HG02759 (cell line): Measurements from ENCODE around the gene SEMA3G.

ENCODE experiments used
- ATAC-seq: cut with Tn5 transposase; IDR thresholded peaks from one replicate; pipeline ENCODE4 v1.9.1; 2021; ENCODE audit warnings: mild to moderate bottlenecking, moderate library complexity; ENCODE audit not compliant: unreplicated experiment

The SEMA3G gene

GRCh38 chr3:52423173-52423572, 21.7 kb downstream of the SEMA3G start:
- ATAC-seq, result no peak

DNA sequence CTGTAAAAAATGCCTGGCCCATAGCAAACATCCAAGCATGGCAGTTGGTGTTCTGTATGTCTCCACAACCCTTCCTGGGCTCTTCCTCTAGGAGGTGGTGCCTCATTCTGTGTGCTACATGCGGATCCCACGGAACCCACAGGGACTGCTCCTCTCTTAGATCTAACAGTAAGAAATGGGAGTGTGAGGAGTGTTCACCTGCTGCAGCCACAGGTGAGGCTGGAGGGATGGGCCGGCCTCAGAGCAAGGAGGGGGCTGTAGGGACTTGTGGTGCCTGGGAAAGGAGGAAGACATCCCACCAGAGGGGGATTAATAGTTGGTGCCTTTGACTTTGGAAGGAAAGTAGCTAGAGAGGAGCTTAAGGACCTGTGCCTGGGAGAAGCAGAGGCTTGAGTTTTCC, 22.2 kb downstream of the SEMA3G start:
- no peak for ATAC-seq

DNA sequence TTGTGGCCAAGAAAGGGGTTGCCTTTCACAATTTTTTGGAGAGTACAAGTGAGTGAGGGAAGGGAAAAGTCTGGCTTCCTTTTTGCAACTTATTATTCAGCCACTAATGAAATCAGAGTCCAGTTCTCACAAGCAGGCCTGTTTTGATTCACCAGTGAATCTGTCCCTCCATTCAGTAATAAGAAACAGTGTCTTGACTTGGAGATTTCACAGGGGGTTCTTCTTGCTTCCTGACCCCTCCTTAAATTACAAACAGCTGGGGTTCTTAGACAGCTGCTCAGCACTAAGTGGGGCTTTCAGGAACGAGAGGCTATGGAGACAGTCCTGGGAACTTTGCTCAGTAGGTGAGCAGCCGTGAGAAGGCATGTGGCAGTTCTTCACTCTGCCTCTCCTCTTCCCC, 24.5 kb downstream of the SEMA3G start:
- no peak for ATAC-seq

DNA sequence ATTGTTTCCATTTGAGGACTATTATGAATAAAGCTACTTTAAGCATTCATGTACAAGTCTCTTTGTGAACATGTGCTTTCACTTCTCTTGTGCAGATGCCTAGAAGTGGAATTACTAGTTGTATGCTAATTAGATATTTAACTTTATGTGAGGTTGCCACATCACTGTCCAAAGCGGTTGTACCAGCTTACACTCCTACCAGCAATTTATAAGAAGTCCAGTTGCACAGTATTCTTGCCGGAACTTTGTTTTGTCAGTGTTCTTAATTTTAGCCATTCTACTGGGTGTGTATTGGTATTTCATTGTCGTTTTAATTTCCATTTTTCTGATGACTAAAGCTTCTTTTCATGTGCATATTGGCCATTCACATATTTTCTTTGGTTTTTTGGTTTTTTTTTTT, 29.1 kb downstream of the SEMA3G start:
- ATAC-seq, result no peak

- no peak for ATAC-seq
These were observed 36.4 kb downstream of the SEMA3G start for GRCh38 chr3:52408466-52408865.

GRCh38 chr3:52407779-52408178, 37.1 kb downstream of the SEMA3G start:
- no peak for ATAC-seq

DNA sequence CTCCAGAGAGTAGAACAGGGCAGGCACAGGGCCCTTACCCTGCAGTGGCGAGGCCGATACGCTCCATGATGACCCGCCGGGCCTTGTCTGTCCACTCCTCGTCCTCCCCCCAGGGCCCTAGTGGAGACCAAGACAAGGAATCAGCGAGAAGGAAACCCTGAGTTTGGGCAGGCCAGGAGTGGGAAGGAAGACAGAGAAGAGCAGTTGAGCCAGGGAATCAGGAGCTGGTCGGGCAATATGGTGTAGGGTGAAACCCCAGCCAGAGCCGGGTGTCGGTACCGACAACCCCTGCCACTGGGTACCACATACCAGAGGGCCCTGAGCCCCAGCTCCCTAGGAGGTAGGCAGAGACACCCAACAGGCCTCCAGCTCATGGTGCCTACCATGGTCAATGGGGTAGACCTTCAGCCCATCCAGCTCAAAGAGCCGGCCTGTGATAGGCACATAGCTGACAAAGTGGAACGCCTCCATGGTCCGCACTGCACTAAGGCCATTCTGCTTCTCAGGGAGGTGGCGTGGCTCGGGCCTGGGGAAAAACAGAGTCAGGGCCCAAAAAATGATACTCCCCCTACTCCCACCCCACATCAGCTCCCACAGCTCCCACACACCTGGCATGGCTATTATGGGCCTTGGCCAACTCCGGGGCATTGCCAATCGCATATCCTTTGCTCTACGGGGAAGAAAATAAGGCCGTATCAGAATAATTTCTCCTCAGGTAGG, 38.0 kb downstream of the SEMA3G start:
- no peak for ATAC-seq

- no peak for ATAC-seq
These were observed 38.7 kb downstream of the SEMA3G start for GRCh38 chr3:52406231-52406661.

GRCh38 chr3:52405601-52406110, 39.2 kb downstream of the SEMA3G start:
- ATAC-seq, result no peak

- ATAC-seq, result no peak
These were observed 39.8 kb downstream of the SEMA3G start for GRCh38 chr3:52405066-52405465.

DNA sequence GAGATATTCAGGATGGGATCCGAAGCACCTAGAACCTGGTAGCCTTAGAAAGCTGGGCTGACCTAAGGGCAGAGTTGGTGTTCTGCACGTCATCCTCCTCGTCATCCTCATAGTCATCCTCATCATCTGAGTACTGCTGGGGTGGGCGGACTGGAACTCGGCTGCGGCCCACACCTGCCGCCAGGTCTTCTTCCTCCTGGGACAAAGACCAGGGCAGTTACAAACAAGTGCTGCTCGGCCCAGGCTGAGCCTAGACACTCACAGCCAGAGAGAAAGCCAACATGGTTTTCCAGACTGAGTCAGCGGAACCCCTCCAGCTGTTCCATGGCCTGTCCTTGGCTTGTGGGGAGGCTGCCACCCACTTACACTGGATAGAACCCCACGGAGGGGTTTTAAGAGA, 40.5 kb downstream of the SEMA3G start:
- ATAC-seq, result no peak

- no peak for ATAC-seq
These were observed 40.9 kb downstream of the SEMA3G start for GRCh38 chr3:52403955-52404354.

GRCh38 chr3:52403271-52403841, 41.5 kb downstream of the SEMA3G start:
- ATAC-seq, result no peak

GRCh38 chr3:52402706-52403270, 42.1 kb downstream of the SEMA3G start:
- no peak for ATAC-seq

DNA sequence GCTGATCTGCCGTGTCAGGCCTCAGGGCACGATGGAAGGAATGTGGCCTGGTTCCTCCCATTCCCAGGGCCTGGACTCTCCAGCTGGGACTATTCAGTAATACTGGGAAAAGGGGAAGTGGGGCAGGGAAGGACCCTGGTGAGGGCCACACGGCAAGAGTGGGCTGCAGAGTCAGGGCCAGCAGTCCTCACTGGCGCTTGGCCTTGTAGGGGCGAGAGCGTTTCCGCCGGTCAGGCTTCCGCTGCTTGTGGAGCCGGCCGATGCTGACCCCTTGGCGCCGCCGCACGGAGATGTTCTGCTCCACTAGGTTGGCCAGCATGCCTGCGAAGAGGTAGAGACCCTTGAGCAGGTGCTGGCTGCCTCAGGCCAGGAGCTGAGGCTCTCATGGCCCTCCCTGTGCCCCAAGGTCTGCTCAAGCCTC, 42.8 kb downstream of the SEMA3G start:
- ATAC-seq, result no peak

- ATAC-seq, result no peak
These were observed 43.4 kb downstream of the SEMA3G start for GRCh38 chr3:52401551-52401950.

GRCh38 chr3:52401021-52401420, 43.9 kb downstream of the SEMA3G start:
- no peak for ATAC-seq

DNA sequence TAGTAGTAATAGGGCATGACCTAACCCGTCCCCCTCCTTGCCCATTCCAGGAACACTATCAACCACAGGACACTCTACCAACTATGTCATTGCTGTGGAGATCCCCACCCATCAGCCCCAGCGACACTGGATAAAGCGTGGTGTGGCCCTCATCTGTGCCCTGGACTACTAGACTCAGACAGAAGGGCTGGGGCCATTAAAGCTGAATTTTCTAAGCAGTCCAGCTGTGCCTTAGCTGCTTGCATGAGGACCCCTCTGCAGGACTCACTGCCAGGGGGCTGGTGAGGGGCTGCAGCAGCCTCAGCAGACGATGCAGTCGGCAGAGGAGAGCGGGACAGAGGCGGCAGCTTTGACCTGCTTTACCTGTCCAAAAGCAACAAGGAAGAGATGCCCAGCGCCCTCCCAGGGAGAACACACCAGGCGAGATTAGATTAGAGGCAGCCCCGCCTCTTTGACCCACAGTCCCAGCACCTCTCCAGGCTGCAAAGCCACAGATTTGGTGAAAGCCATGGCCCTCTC, 44.6 kb downstream of the SEMA3G start:
- ATAC-seq, result no peak

DNA sequence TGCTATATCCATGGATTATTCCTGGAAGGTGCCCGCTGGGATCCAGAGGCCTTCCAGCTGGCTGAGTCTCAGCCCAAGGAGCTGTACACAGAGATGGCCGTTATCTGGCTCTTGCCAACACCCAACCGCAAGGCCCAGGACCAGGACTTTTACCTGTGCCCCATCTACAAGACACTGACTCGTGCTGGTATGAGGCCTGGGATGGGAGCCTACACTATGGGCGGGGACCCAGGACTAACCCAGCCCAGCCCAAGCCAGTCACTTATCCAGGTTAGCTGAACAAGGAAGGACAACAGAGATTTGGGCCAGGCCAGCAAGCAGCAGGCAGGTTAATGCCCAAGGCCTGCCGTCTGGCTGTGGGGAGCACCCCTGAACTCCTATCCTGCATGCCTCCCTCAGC, 45.3 kb downstream of the SEMA3G start:
- ATAC-seq, result no peak

DNA sequence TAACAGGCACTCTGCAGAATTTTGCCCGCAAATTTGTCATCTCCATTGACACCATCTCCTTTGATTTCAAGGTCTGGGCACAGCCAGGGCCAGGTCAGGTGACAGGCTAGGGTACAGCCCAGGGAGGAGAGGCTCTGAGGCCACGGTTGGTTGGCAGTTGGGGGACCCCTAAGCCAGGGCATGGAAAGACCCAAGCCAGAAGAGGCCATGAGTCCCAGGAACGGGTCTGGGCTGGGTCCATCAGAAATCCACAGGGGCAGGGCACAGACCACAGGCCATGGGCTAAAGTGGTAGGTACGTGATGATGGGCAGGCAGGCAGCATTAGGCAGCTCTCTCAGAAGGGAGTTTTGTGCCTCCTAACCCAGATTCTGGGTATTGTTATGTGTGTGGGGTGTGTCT, 45.8 kb downstream of the SEMA3G start:
- ATAC-seq, result no peak

DNA sequence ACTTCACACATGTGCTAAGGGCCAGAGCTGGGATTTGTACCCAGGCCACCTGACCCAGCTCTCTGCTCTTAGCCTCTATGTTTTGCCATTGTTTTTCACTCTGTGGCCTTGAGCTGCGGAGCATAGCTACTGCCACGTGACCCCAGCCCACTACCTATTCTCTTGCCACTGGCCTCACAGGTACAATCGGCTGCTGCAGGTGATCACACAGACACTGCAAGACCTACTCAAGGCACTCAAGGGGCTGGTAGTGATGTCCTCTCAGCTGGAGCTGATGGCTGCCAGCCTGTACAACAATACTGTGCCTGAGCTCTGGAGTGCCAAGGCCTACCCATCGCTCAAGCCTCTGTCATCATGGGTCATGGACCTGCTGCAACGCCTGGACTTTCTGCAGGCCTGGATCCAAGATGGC, 46.2 kb downstream of the SEMA3G start:
- ATAC-seq, result no peak
